GM19035 (cell line): ENCODE measurements around the gene ASS1.

Experiments
- ATAC-seq: cut with Tn5 transposase; IDR thresholded peaks from one replicate; pipeline ENCODE4 v1.9.1; 2021; ENCODE audit not compliant: unreplicated experiment

Gene ASS1

DNA sequence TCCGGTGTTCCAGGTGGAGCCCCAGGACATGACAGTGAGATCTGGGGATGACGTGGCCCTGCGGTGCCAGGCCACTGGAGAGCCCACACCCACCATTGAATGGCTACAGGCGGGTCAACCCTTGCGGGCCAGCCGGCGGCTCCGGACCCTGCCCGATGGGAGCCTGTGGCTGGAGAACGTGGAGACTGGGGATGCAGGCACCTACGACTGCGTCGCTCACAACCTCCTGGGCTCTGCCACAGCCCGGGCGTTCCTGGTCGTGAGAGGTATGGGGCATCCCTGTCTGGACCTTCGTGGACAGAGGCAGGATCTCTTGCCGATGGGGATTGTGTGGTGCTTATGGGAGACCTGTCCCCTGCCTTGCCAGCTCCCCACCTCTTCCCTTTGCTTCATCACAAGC is 26.0 kb upstream of the ASS1 start:
- no peak for ATAC-seq

DNA sequence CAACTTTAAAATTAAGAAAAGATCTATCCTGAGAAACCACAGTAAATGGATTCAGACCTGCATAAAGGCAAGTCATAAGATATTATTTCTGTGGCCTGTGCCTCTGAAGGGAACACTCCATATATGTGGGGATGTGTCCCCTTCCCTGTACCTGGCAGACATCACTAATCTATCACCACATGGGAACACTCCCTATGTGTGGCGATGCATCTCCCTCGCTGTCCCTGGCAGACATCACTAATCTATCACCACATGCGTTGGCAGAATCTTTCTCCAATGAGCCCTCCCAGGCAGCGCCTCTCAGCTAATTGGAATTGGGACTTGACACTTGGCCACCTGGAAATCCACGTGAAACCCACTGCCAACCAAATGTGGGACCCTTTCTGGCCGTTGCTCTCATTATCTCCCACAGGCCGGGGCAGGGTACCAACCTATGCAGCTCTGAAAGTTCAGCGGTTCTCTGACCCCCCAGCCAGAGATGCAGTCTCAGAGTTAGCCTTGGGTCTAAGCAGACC is 25.2 kb upstream of the ASS1 start:
- no peak for ATAC-seq

- ATAC-seq = no peak
Measured at GRCh38 chr9:130421154-130421801, 23.5 kb upstream of the ASS1 start.

DNA sequence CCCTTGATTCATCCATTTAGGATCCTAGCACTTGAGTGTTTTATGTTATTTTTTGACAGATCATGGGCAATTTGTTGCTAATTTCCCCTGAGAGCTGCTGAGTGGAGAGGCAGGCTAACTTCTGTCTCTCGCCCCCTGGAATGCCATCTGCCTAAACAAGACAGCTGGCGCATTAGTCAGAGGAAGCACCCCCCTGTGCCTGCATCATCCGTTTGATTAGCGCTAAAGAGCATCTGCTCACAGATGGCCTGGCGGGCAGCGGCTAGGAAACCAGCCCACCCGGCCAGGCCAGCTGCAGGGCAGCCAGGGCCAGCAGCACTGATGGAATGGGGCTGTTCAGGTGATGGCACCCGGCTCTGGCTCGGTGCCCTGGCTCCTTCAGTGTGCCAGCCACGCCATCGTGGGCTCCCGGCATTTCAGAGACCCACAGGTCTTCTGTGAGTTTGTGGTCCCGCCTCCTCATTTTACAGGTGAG is 22.9 kb upstream of the ASS1 start:
- ATAC-seq = no peak

- ATAC-seq = no peak
Measured at GRCh38 chr9:130422546-130422945, 22.2 kb upstream of the ASS1 start.

GRCh38 chr9:130423272-130423671 is 21.5 kb upstream of the ASS1 start:
- ATAC-seq = no peak

DNA sequence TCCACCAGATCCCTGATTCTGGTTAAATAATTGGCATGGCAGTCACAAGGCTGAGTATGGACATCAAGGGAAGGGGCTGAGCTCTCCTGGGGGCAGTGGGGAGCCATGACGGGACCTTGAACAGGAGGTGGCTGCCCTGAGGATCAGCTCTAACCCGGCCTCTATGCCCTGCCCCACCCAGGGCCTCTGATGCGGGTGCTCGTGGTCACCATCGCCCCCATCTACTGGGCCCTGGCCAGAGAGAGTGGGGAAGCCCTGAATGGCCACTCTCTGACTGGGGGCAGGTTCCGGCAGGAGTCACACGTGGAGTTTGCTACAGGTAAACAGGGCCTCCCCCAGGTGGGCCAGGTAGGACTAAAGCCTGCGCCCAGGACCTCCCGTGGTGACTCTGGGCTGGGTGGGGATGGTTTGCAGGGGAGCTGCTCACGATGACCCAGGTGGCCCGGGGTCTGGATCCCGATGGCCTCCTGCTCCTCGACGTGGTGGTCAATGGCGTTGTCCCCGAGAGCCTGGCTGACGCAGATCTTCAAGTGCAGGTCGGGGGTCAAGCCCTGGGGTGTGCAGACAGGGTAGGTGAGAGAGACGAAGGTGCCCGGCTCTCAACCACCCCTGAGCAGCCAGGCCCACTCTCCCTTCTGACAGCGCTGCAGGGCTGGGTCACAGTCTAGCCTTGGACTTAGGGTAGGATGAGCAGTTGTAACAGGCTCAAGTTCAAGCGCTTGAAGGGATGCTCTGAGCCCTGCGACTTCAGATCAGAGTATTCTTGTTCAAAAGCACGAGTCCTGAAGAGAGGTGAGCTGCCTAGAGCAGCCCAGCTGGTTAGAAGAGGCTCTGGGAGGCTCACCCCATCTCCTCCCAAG is 19.9 kb upstream of the ASS1 start:
- no peak for ATAC-seq

- ATAC-seq = no peak
Measured at GRCh38 chr9:130425741-130426466, 18.9 kb upstream of the ASS1 start.

GRCh38 chr9:130426467-130426773 is 18.3 kb upstream of the ASS1 start:
- no peak for ATAC-seq

- no peak for ATAC-seq
Measured at GRCh38 chr9:130426883-130427282, 17.9 kb upstream of the ASS1 start.

- no peak for ATAC-seq
Measured at GRCh38 chr9:130427326-130427725, 17.4 kb upstream of the ASS1 start.

- ATAC-seq = no peak
Measured at GRCh38 chr9:130428086-130428665, 16.6 kb upstream of the ASS1 start.

DNA sequence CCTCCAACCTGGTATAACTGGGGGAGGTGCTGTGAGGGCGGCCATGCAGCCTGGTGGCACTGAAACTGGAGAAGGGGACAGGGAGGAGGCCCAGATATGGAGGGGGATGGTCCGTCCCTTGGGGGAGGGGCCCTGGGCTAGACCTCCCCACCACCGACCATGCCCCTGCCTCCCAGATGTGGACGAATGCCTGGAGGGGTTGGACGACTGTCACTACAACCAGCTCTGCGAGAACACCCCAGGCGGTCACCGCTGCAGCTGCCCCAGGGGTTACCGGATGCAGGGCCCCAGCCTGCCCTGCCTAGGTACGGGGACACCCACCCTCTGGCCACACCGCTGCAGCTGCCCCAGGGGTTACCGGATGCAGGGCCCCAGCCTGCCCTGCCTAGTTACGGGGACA is 15.4 kb upstream of the ASS1 start:
- ATAC-seq = no peak

- ATAC-seq = no peak
Measured at GRCh38 chr9:130429831-130430230, 14.9 kb upstream of the ASS1 start.

GRCh38 chr9:130430232-130430631 is 14.5 kb upstream of the ASS1 start:
- ATAC-seq = no peak

DNA sequence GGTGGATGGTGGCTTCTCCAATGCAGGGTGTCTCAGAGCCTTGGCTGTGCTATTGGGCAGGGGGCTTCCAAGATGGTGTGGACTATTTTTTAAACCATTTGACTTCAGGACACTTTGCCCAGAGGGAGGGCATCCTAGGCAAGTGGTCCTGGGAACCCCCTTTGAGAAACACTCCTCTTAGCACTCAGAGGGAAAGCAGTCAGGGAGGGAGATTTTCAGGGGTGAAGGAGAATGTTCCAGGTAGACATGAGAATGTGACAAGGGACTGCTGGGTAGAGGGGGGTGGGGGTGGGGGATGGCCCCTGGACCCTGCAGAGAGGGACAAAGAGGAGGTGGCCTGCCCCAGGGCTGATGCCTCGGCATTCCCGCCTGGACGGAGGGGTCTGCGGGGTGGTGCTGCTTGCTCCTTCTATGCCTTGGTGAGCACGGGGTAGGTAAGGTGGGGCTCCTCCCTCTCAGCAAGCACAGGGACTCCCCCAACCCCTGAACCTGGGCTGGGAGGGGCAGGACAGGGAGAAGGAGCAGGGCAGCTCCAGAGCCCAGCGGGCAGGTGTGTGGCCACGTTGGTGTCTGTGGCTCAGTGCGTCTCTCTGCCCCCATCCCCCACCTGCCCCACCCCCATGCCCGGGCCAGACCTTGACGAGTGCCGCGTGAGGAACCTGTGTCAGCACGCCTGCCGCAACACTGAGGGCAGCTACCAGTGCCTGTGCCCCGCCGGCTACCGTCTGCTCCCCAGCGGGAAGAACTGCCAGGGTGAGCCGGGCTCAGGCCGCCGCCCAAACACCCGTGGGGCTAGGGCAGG is 13.8 kb upstream of the ASS1 start:
- no peak for ATAC-seq

DNA sequence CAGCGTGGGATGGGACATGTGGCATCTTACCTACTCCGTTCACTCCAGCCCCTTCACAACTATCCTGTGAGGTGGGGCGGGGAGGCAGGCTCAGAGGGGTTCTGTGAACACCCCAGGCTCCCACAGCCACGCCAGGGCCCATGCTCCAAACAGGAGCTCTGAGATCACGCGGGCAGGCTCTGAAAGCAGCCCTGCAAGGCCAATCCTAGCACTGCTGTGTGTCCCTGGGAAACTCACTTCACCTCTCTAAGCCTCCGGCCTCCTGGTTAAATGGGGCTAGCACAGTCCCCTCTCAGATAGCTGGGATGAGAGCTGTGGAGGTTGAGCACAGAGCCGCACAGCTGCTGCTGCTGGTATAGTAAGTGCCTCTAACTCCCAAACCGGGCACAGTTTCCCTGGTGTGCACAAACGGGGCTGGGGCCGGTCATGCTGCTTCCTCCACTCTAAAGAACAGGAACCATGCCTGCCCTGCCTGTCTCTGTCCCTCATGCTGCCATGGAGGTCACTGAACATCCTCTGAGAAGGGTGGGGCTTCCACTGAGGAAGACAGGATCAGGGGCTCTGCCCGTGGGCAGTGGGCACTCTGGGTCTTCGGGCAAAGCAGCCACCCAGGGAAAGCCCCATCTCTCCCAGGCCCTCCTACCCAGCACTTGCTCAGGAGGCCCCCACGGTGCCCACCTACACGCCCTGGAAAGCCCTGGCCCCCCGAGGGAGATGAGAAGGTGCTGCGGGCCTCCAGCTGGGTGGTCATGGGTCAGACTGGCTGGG is 13.0 kb upstream of the ASS1 start:
- no peak for ATAC-seq

DNA sequence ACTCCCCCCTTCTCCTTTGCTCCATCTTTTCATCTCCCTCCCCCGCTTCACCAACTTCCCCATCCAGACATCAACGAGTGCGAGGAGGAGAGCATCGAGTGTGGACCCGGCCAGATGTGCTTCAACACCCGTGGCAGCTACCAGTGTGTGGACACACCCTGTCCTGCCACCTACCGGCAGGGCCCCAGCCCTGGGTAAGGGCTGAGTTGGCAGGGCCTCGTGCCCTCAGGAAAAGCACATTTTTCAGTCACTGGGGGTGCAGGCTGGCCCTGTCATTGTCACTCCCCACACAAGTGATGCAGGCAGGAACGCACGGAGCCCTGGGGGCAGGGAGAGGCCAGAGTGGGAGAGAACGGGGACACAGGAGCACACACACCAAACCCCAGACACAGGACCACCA is 12.4 kb upstream of the ASS1 start:
- no peak for ATAC-seq

- no peak for ATAC-seq
Measured at GRCh38 chr9:130432796-130433167, 12.0 kb upstream of the ASS1 start.
